ENCODE results near the gene EVX2.

DNA sequence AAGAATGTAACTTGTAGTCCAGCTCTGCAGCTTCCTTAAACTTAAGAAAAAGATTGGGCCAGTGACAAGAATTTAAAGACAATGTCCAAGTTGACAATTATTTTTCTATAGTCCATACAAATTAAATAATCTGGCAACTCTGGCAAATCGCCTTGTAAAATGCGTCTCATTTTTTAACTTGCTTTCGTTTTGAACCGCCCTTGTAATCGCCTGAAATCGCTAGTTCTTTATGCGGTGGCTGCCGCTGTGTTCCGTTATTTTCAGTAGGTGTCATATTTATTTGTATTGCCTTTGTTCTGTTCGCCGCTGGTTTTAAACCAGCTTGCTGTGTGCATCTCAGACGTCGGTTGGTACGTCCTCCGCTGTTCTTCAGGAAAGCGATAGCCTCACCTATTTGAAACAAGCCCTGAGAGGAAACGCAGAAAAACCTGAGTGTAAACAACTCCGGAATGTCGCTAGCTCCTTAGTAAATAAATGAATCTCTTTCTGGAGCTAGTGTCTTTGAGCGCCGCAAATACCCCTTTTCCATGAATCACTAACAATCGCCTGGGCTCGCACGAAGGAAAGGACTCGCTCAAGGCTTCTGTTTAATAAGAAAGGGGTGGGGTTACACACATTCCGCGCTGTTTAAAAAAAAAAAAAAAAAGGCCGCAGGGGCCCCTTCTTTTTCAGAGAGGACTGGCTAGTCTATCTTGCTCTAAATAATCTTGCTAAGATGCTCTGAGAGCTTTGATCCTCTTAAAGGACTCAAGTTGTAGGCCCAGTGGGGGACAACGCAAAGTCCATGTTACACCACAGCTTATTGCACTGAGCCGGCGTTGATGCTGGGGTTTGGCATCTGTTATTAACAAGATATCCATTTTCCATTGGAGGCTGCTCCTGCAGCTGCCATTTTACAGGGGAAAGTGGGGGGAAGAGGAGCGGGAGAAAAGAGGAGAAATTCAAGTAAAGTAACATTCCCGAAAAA, 48.7 kb upstream of the EVX2 start:
- TF ChIP-seq, protein P1, sequence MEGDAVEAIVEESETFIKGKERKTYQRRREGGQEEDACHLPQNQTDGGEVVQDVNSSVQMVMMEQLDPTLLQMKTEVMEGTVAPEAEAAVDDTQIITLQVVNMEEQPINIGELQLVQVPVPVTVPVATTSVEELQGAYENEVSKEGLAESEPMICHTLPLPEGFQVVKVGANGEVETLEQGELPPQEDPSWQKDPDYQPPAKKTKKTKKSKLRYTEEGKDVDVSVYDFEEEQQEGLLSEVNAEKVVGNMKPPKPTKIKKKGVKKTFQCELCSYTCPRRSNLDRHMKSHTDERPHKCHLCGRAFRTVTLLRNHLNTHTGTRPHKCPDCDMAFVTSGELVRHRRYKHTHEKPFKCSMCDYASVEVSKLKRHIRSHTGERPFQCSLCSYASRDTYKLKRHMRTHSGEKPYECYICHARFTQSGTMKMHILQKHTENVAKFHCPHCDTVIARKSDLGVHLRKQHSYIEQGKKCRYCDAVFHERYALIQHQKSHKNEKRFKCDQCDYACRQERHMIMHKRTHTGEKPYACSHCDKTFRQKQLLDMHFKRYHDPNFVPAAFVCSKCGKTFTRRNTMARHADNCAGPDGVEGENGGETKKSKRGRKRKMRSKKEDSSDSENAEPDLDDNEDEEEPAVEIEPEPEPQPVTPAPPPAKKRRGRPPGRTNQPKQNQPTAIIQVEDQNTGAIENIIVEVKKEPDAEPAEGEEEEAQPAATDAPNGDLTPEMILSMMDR (IDR thresholded peaks at IDR 0.05), result no peak
- TF ChIP-seq POLR2A (IDR thresholded peaks at IDR 0.05) (no peak), EP300 (IDR thresholded peaks at IDR 0.05) (no peak), POLR2AphosphoS5 (IDR thresholded peaks at IDR 0.05) (no peak)

All from upper lobe of left lung (tissue), 4 donors.